ENCODE data around the gene FAM131C.

FAM131C gene

DNA sequence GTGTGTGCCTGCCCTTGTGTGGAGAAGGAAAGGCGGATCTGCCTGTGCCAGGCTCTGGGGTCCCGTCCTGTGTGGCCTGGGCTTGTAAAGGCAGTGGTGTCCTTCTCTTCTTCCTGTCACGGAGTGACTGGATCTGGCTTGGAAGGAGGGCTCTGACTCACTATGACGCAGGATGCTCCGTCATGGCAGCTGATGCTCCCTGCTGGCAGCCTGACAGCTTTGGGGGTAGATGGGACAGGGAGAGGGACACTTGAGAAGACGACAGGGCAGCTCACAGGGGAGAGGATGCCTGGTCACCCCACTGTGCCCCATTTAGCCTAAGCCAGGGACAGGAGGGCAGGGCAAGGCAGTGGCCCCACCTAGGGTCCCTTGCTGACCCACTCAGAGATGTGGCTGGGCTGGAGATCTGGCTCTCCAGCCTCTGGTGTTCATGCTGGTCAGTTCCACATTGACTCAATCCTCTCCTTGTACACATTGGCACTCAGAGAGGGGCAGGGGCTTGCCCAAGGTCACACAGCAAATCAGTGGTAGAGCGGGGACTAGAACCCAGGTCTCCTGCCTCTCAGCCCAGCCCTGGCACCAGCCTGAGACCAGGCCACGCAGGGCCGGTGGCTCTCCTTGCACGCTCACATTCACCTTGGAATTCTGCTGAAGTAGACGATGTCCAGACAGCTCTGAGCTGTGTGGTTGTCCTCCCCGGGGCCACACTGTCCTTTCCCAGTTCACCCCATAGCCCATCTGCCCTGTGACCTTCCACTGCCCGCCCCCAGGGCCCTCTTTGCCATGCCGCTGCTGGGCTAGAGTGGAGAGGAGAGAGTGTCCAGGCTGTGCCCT lies 2.8 kb upstream of the FAM131C start:
- TF ChIP-seq, protein P1, sequence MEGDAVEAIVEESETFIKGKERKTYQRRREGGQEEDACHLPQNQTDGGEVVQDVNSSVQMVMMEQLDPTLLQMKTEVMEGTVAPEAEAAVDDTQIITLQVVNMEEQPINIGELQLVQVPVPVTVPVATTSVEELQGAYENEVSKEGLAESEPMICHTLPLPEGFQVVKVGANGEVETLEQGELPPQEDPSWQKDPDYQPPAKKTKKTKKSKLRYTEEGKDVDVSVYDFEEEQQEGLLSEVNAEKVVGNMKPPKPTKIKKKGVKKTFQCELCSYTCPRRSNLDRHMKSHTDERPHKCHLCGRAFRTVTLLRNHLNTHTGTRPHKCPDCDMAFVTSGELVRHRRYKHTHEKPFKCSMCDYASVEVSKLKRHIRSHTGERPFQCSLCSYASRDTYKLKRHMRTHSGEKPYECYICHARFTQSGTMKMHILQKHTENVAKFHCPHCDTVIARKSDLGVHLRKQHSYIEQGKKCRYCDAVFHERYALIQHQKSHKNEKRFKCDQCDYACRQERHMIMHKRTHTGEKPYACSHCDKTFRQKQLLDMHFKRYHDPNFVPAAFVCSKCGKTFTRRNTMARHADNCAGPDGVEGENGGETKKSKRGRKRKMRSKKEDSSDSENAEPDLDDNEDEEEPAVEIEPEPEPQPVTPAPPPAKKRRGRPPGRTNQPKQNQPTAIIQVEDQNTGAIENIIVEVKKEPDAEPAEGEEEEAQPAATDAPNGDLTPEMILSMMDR (IDR thresholded peaks at IDR 0.05; ENCODE audit: insufficient read depth, missing control alignments) = no peak
- FAIRE-seq (no peak), DNase-seq (ENCODE audit: insufficient read length, low spot score) (no peak)

GRCh38 chr1:16075337-16076030 lies 2.0 kb upstream of the FAM131C start:
- DNase-seq (ENCODE audit: insufficient read length, low spot score) (no peak), FAIRE-seq (no peak)
- TF ChIP-seq, protein P1 (IDR thresholded peaks at IDR 0.05; ENCODE audit: insufficient read depth, missing control alignments) = no peak

DNA sequence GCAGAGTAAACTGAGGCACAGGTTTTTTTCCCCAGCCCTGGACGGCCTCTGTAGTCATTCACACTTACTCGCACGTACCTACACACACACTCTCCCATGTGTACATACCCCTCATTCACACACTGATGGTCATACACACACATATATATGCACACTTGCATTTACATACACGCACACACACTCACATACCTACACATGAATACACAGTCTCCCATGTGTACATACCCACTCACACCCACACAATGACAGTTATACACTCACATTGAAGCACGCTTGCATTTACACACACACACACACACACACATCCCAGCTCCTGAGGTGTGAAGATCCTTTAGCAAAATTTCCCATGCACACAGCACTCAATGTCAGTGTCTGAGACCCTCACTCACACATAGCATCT lies 766 bp upstream of the FAM131C start:
- FAIRE-seq (no peak), DNase-seq (ENCODE audit: insufficient read length, low spot score) (no peak)
- TF ChIP-seq, protein P1 (IDR thresholded peaks at IDR 0.05; ENCODE audit: insufficient read depth, missing control alignments) = no peak

DNA sequence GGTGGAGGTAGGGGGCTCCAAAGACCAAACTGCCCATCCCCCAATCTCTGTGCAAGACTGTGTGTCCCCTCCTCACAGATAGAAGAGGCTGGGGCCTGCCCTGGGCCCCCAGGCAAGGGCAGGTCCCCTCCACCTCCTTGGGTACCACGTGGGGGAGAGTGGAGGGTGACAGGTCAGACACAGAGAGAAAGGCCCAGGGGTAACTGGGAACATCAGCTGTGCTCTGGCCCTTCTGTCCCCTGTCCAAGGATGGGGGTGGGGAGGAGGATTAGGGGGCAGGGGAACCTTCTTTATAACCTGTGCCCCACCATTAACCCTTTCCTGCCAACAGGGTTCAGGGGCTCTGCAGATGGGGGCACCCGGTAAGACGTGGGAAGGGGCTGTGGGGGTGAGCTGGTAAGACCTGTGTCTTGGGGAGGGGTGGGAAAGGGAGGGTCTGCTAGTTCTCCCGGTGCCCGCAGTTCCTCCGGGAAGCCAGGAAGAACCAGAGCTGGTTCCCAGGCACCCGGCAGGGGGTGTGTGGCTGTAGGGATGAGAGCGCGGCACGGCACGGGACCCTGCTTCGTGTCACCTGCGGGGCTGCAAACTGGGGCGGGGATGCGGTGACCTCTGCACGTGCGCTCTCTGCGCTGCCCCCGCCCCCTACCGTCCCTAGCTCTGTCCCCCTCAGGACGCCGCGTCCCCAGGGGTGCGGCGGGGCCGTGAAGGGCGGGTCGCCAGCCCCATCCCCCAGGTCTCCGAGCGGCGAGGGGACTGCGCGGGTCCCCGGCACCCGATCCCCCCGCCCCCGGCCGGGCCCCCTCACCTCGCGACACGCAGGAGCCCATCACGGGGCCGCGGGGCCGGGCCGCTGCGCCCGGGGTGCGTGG lies 601 bp downstream of the FAM131C start:
- no peak for FAIRE-seq
- TF ChIP-seq, protein P1 (IDR thresholded peaks at IDR 0.05; ENCODE audit: insufficient read depth, missing control alignments) = no peak
- DNase-seq (ENCODE audit: insufficient read length, low spot score) = no peak

GRCh38 chr1:16072095-16072494 lies 1.4 kb downstream of the FAM131C start:
- FAIRE-seq = no peak
- no peak for DNase-seq (ENCODE audit: insufficient read length, low spot score)
- TF ChIP-seq, protein P1 (IDR thresholded peaks at IDR 0.05; ENCODE audit: insufficient read depth, missing control alignments) = no peak

DNA sequence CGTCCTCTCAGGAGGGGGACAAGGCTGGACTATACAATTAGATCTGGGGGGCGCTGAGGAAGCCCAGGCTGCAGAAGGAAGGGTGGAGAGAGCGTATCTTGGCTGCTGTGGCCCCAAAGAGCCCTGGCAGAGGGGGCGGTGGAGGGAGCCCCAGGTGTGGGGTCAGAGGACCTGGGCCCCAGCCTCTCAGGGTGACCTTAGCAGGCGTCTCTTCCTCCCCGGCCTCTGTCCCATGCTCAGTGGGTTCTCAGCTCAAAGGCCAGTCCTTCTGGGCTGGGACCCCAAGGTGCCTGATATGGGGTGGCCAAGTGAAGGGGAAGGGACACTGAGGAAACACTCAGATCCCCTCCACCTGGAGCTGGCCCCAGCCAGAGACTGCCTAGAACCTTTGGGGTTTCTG lies 1.8 kb downstream of the FAM131C start:
- TF ChIP-seq, protein P1 (IDR thresholded peaks at IDR 0.05; ENCODE audit: insufficient read depth, missing control alignments) = no peak
- no peak for FAIRE-seq

More for the DNA sequence above, 1.8 kb downstream of the FAM131C start:
- no peak for DNase-seq (ENCODE audit: insufficient read length, low spot score)
